ENCODE results near the gene TRAF3.

TRAF3 gene

GRCh38 chr14:102806447-102806846 is 29.2 kb downstream of the TRAF3 start:
- TF ChIP-seq FOXP2 (optimal IDR thresholded peaks at IDR 0.05; ENCODE audit: borderline replicate concordance, extremely low read depth, extremely low read length, insufficient read depth) (no peak), TAF1 (IDR thresholded peaks at IDR 0.05; ENCODE audit: borderline replicate concordance, insufficient read depth, low read length) (no peak), REST (IDR thresholded peaks at IDR 0.05; ENCODE audit: insufficient read depth in 1 of 2, low read depth in 2 of 2, low read length in 2 of 2) (no peak), POLR2AphosphoS5 (IDR thresholded peaks at IDR 0.05; ENCODE audit: low read depth, low read length) (no peak), SIN3A (IDR thresholded peaks at IDR 0.05; ENCODE audit: borderline replicate concordance, insufficient read depth, low read length) (no peak)

GRCh38 chr14:102807013-102807406 is 29.8 kb downstream of the TRAF3 start:
- TF ChIP-seq SIN3A (IDR thresholded peaks at IDR 0.05; ENCODE audit: borderline replicate concordance, insufficient read depth, low read length) (no peak), FOXP2 (optimal IDR thresholded peaks at IDR 0.05; ENCODE audit: borderline replicate concordance, extremely low read depth, extremely low read length, insufficient read depth) (no peak), TAF1 (IDR thresholded peaks at IDR 0.05; ENCODE audit: borderline replicate concordance, insufficient read depth, low read length) (no peak), POLR2AphosphoS5 (IDR thresholded peaks at IDR 0.05; ENCODE audit: low read depth, low read length) (no peak), REST (IDR thresholded peaks at IDR 0.05; ENCODE audit: insufficient read depth in 1 of 2, low read depth in 2 of 2, low read length in 2 of 2) (no peak)

- TF ChIP-seq SIN3A (IDR thresholded peaks at IDR 0.05; ENCODE audit: borderline replicate concordance, insufficient read depth, low read length) (no peak), FOXP2 (optimal IDR thresholded peaks at IDR 0.05; ENCODE audit: borderline replicate concordance, extremely low read depth, extremely low read length, insufficient read depth) (no peak), TAF1 (IDR thresholded peaks at IDR 0.05; ENCODE audit: borderline replicate concordance, insufficient read depth, low read length) (no peak), POLR2AphosphoS5 (IDR thresholded peaks at IDR 0.05; ENCODE audit: low read depth, low read length) (no peak), REST (IDR thresholded peaks at IDR 0.05; ENCODE audit: insufficient read depth in 1 of 2, low read depth in 2 of 2, low read length in 2 of 2) (no peak)
These were observed 32.6 kb downstream of the TRAF3 start for GRCh38 chr14:102809870-102810269.

GRCh38 chr14:102810523-102810922 is 33.3 kb downstream of the TRAF3 start:
- no peak for TF ChIP-seq FOXP2 (optimal IDR thresholded peaks at IDR 0.05; ENCODE audit: borderline replicate concordance, extremely low read depth, extremely low read length, insufficient read depth)
- TF ChIP-seq TAF1 (IDR thresholded peaks at IDR 0.05; ENCODE audit: borderline replicate concordance, insufficient read depth, low read length): no peak
- TF ChIP-seq REST (IDR thresholded peaks at IDR 0.05; ENCODE audit: insufficient read depth in 1 of 2, low read depth in 2 of 2, low read length in 2 of 2): no peak
- TF ChIP-seq POLR2AphosphoS5 (IDR thresholded peaks at IDR 0.05; ENCODE audit: low read depth, low read length): no peak
- TF ChIP-seq SIN3A (IDR thresholded peaks at IDR 0.05; ENCODE audit: borderline replicate concordance, insufficient read depth, low read length): no peak
